Measurements from ENCODE around the gene SOWAHB. TPM values are rescaled to one million over a fixed set of nuclear protein-coding genes. Genes with fewer than 3 reads are reported as not detected.

Gene SOWAHB
- total RNA-seq, 2 experiments from 2014 or later: not detected

DNA sequence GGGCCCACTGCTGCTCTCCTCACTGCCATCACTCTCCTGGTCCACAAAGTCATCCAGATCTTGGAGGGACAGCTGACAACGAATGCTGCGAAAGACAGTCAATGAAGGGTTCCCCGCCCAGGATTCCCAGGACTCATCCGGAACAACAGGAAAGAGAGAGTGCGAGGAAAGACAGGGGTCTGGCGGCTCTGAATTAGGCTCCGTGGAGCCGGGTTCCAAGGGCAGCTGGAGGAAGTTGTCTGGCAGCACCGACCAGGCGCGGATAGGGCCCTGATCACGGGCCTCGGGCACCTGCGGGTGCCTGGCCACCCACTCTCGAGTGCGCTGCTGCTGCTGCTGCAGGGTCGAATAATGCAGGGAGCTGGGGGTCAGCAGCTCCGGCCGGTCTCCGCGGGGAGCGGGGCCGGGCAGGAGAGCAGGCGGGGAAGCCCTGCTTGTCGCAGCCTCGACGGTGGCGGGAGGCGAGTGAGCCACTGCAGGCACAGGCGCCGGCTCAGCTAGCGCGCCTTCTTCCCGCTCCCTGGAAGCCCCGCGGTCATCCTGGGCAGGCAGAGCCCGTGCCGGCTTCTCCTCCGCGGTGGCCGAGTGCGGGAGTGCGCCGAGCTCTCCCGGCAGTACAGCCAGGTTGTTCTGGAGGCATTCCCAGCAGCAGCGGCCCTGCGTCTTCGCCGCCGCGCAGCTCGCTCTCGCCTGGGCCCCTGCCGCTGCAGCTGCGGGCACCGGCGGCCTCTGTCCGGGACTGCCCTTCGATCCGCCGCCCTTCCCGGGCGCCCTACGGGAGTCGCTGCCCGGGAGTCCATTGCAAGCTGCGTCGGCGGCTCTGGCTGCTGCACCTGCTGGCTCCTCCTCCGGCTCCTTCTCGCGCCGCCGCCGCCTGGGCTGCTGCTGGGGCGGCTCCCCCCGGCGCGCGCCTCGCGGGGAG is 1.1 kb downstream of the SOWAHB start:
- CTCF ChIA-PET: no interaction called here
- intact Hi-C loops (cut with DNase I, micrococcal nuclease): loop anchor here in 1 of 2 experiments (5.0 kb wide), 1 partner anchor 145 kb away; no protein-coding TSS in a partner anchor
- Histone ChIP-seq H3K27ac (ENCODE audit: low read depth in 1 of 2, low read length in 2 of 2) (no peak overlapping the region), H3K4me1 (ENCODE audit: insufficient read depth, low read length) (peaks cover 15% of the 10 kb centered on the region), H3K9me3 (ENCODE audit: control insufficient read depth in 1 of 2, insufficient read depth in 1 of 2, low read length in 2 of 2) (peaks cover 0 to 5% of the 10 kb centered on the region in 2 experiments), H3K27me3 (ENCODE audit: control insufficient read depth in 1 of 2, insufficient read depth in 2 of 2, low read length in 2 of 2) (peaks cover 36 to 41% of the 10 kb centered on the region in 2 experiments), H3K36me3 (ENCODE audit: insufficient read depth, low read length) (no peaks in the 10 kb centered on the region), H3K4me3 (ENCODE audit: low read length) (peak overlapping the region; percentile 59)
- no peaks in the 10 kb centered on the region for H3K9me3 Mint-ChIP-seq
- peak; percentile 74 for ATAC-seq (ENCODE audit: poor library complexity)
- peaks cover 13% of the 10 kb centered on the region for H3K4me1 Mint-ChIP-seq (ENCODE audit: low read depth)
- TF ChIP-seq, protein P1, sequence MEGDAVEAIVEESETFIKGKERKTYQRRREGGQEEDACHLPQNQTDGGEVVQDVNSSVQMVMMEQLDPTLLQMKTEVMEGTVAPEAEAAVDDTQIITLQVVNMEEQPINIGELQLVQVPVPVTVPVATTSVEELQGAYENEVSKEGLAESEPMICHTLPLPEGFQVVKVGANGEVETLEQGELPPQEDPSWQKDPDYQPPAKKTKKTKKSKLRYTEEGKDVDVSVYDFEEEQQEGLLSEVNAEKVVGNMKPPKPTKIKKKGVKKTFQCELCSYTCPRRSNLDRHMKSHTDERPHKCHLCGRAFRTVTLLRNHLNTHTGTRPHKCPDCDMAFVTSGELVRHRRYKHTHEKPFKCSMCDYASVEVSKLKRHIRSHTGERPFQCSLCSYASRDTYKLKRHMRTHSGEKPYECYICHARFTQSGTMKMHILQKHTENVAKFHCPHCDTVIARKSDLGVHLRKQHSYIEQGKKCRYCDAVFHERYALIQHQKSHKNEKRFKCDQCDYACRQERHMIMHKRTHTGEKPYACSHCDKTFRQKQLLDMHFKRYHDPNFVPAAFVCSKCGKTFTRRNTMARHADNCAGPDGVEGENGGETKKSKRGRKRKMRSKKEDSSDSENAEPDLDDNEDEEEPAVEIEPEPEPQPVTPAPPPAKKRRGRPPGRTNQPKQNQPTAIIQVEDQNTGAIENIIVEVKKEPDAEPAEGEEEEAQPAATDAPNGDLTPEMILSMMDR (IDR thresholded peaks at IDR 0.05): no peak
- H3K27ac Mint-ChIP-seq: no peak overlapping the region
- DNase-seq: peak in 11 of 14 experiments; percentile 12 to 61 (median 28)
- H3K4me3 Mint-ChIP-seq: no peak overlapping the region
- POLR2A ChIA-PET: interaction anchor here (0.9 to 1.2 kb wide), 2 partner anchors 56 to 148 kb away, joined by 3 read pairs; no protein-coding TSS in a partner anchor
- H3K27me3 Mint-ChIP-seq: peaks cover 54% of the 10 kb centered on the region
- no peaks in the 10 kb centered on the region for H3K36me3 Mint-ChIP-seq (ENCODE audit: low read depth)

DNA sequence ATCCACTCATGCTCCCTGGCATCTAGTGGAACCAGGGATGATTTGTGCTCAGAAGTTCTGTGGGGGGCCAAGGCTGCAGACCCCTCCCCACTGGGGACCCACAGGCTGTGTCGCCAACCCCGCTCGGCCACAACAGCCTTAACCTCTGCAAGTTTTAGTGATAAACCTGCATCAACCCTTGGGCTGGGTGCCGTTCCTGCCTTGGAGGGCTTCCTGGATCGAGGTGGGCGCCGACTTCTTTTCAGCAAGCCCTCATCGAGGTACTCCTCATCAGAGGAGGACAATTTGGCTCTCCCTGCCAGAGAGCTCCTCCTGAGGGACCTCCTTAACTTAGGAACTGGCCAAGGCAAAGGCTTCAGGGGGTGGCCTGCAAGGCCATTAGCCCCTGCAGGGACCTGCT is 1.9 kb downstream of the SOWAHB start:
- no peak for DNase-seq
- Histone ChIP-seq H3K4me1 (ENCODE audit: insufficient read depth, low read length) (peaks cover 15% of the 10 kb centered on the region), H3K27me3 (ENCODE audit: control insufficient read depth in 1 of 2, insufficient read depth in 2 of 2, low read length in 2 of 2) (peaks cover 33 to 41% of the 10 kb centered on the region in 2 experiments), H3K27ac (ENCODE audit: low read depth in 1 of 2, low read length in 2 of 2) (no peak overlapping the region), H3K4me3 (ENCODE audit: low read length) (no peak overlapping the region), H3K36me3 (ENCODE audit: insufficient read depth, low read length) (no peaks in the 10 kb centered on the region), H3K9me3 (ENCODE audit: control insufficient read depth in 1 of 2, insufficient read depth in 1 of 2, low read length in 2 of 2) (peaks cover 0 to 5% of the 10 kb centered on the region in 2 experiments)
- Mint-ChIP-seq H3K36me3 (ENCODE audit: low read depth) (no peaks in the 10 kb centered on the region), H3K9me3 (no peaks in the 10 kb centered on the region), H3K4me3 (no peak overlapping the region), H3K4me1 (ENCODE audit: low read depth) (peaks cover 13% of the 10 kb centered on the region), H3K27ac (no peak overlapping the region), H3K27me3 (peaks cover 57% of the 10 kb centered on the region)
- ChIA-PET POLR2A (no interaction called here), CTCF (no interaction called here)
- ATAC-seq (ENCODE audit: poor library complexity): no peak
- intact Hi-C loops (cut with DNase I, micrococcal nuclease): loop anchor here in 1 of 2 experiments (5.0 kb wide), 1 partner anchor 146 kb away; no protein-coding TSS in a partner anchor
- TF ChIP-seq, protein P1 (IDR thresholded peaks at IDR 0.05): no peak

DNA sequence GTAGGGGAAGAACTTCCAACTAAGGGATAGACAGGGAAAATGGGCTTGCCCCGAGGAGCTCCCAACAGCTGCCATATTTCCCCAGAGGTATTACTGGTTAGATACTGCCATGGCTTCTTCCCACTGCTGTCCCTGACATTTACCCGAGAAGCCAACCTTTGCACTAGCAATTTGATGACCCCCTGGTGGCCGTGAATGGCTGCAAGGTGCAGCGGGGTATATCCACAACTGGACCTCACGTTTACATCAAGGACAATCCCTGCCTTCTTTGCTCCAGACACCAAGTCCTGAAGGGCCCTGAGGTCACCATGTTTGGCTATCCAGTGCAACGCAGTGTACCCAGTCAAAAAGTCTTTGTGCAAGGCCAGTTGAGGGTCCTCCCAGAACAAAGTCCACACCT is 2.3 kb downstream of the SOWAHB start:
- DNase-seq (no peak), ATAC-seq (ENCODE audit: poor library complexity) (no peak)
- no peaks in the 10 kb centered on the region for H3K36me3 Mint-ChIP-seq (ENCODE audit: low read depth)
- ChIA-PET CTCF (no interaction called here), POLR2A (no interaction called here)
- no peak overlapping the region for H3K4me3 ChIP-seq (ENCODE audit: low read length)
- no peaks in the 10 kb centered on the region for H3K36me3 ChIP-seq (ENCODE audit: insufficient read depth, low read length)
- intact Hi-C loops (cut with DNase I, micrococcal nuclease): loop anchor here in 1 of 2 experiments (5.0 kb wide), 1 partner anchor 147 kb away; no protein-coding TSS in a partner anchor
- TF ChIP-seq, protein P1 (IDR thresholded peaks at IDR 0.05): no peak
- H3K4me1 Mint-ChIP-seq (ENCODE audit: low read depth): peaks cover 13% of the 10 kb centered on the region
- no peak overlapping the region for H3K4me3 Mint-ChIP-seq
- H3K9me3 Mint-ChIP-seq: no peaks in the 10 kb centered on the region
- H3K27ac ChIP-seq (ENCODE audit: low read depth in 1 of 2, low read length in 2 of 2): no peak overlapping the region
- peaks cover 15% of the 10 kb centered on the region for H3K4me1 ChIP-seq (ENCODE audit: insufficient read depth, low read length)
- H3K27me3 Mint-ChIP-seq: peaks cover 57% of the 10 kb centered on the region
- no peak overlapping the region for H3K27ac Mint-ChIP-seq
- H3K27me3 ChIP-seq (ENCODE audit: control insufficient read depth in 1 of 2, insufficient read depth in 2 of 2, low read length in 2 of 2): peaks cover 33 to 41% of the 10 kb centered on the region in 2 experiments
- H3K9me3 ChIP-seq (ENCODE audit: control insufficient read depth in 1 of 2, insufficient read depth in 1 of 2, low read length in 2 of 2): peaks cover 0 to 5% of the 10 kb centered on the region in 2 experiments
